ENCODE data around the gene RNF8. TPM values are rescaled to one million over a fixed set of nuclear protein-coding genes. Genes with fewer than 3 reads are reported as not detected.

Gene RNF8, protein sequence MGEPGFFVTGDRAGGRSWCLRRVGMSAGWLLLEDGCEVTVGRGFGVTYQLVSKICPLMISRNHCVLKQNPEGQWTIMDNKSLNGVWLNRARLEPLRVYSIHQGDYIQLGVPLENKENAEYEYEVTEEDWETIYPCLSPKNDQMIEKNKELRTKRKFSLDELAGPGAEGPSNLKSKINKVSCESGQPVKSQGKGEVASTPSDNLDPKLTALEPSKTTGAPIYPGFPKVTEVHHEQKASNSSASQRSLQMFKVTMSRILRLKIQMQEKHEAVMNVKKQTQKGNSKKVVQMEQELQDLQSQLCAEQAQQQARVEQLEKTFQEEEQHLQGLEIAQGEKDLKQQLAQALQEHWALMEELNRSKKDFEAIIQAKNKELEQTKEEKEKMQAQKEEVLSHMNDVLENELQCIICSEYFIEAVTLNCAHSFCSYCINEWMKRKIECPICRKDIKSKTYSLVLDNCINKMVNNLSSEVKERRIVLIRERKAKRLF
- total RNA-seq: 24.2 TPM

DNA sequence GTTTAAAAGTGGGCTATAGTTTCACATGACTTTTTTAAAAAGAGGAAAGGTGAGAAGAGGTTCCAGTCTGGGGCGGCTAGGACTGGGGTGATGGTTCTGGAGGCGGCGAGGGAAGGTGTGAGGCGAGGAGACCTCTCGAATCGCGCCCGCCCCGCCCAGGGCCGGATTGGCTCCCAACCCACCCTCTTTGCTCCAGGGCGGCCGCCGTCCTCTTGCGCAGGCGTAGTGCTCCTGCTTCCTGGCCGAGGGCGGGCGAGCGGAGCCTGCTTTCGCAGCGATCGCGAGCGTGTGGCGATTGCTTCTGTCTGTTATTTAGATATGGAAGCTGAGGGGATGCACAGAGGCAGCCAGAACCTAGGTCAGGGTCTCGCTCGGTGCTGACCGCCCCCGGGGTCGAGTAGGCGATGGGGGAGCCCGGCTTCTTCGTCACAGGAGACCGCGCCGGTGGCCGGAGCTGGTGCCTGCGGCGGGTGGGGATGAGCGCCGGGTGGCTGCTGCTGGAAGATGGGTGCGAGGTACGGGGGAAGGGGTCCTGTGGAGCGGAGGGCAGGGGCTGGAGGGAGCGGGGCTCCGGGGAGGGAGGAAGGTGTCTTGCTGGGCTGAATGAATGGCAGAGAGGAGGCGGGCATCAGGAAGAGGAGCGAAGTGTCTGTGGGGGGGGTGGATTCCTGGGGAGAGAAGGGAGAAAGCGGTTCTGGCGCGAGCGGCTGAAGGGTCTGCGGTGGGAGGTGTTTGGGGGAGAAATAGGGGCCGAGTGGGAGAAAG lies at the start of gene RNF8:
TSS of gene RNF8 (plus strand) at position 223 of the 765 bp plus-strand sequence. CDS start at position 405, 182 bp downstream.

DNA sequence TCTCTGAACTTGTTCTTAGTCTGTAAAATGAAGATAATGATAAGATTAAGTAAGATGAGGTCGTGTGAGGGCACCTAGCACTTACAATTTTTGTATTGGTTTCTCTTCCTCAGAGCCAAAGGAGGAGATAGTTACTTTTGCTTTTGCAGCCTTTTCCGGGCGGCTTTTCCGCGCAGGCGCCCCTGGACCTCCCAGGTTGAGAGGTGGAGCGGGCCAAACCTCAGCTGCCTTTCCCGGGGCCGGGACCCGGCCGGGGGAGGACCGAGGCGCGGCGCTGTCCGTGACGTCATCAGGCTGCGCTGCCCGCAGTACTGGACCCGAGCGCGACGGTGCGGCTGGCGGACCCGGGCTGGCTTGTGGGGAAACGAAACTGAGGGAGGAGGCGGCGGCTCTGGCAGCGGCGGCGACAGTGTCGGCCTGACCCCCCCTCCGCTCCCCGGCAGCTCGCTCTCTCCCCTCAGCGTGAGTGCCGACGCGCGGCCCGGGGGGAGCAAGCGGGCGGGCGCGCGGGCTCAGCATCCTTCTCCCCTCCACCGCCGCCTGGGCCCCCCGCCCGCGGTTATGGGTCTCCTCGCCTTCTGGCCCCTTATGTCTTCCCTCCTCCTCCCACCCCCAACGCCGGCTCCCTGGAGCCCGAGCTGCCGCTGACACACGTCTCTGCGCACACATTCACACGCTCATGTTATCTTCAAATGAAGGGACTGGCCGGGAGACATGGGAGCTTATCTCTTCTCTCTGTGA lies 79.3 kb downstream of the RNF8 start, which contains the start of gene CMTR1:
TSS of gene CMTR1 (plus strand) at position 306 of the 741 bp plus-strand sequence. CDS start 2,409 bp downstream, outside the sequence.

Small RNA genes lying within 50 kb of the gene (small RNA-seq; reads per million reads assigned to genes)
- gene RN7SL273P: not detected

Other genes with a start within 250 kb of the RNF8 start
- gene PIM1, start 183.8 kb upstream of the RNF8 start, total RNA-seq: 14.5 TPM
- gene TBC1D22B, start 96.2 kb upstream of the RNF8 start, total RNA-seq: 13.8 TPM
- 1.8 TPM for gene TMEM217, start 95.8 kb upstream of the RNF8 start, total RNA-seq
- gene CMTR1, start 79.2 kb downstream of the RNF8 start, total RNA-seq: 37.8 TPM
- 22.1 TPM for gene CCDC167, start 145.9 kb downstream of the RNF8 start, total RNA-seq

Data from diencephalon (tissue), 1 donor.